HEK293 (cell line): ENCODE measurements around the gene PGA5.

ENCODE experiments used
- CTCF ChIA-PET: fragments of 350-600 bp; formaldehyde crosslinking; extraction: SDS; loops from one replicate; lab custom pipeline; 2021; ENCODE audit warnings: antibody characterized with exemption; lab: Yijun Ruan, JAX
- POLR2A ChIA-PET: fragments of 300-600 bp; formaldehyde crosslinking; extraction: SDS; loops from one replicate; lab custom pipeline; 2020; ENCODE audit warnings: antibody characterized with exemption, inconsistent platforms; lab: Yijun Ruan, JAX
- H3K27ac ChIP-seq: fragments of 200-500 bp; sonication (Bioruptor generic); 2 replicates; pipeline ENCODE4 v1.5.1; 2014; ENCODE audit warnings: low read depth, low read length, control low read depth, inconsistent platforms; ENCODE audit errors: extremely low read depth
- H3K36me3 ChIP-seq, 2 experiments: fragments of 200-500 bp in 1 of 2; sonication (Bioruptor generic) in 1 of 2; 1 replicate in 1 of 2; 2 replicates in 1 of 2; pipeline ENCODE4 v1.5.1; 2014 to 2017; ENCODE audit warnings: inconsistent platforms in 2 of 2, low read length in 2 of 2; ENCODE audit not compliant: control insufficient read depth in 2 of 2, insufficient read depth in 1 of 2
- H3K4me1 ChIP-seq: fragments of 200-500 bp; sonication (Bioruptor generic); 2 replicates; pipeline ENCODE4 v1.5.1; 2014; ENCODE audit warnings: mild to moderate bottlenecking, low read length, inconsistent platforms; ENCODE audit not compliant: control insufficient read depth, insufficient read depth
- H3K4me3 ChIP-seq: 2 replicates; pipeline ENCODE4 v1.5.1; 2011; ENCODE audit warnings: low read depth, mild to moderate bottlenecking, control low read depth, low read length, moderate library complexity
- H3K9me3 ChIP-seq: fragments of 200-500 bp; sonication (Bioruptor generic); 2 replicates; pipeline ENCODE4 v1.5.1; 2014; ENCODE audit warnings: low read depth, low read length, inconsistent platforms; ENCODE audit not compliant: control insufficient read depth, insufficient read depth
- ATF2 ChIP-seq: fragments of 450-650 bp; formaldehyde crosslinking; IDR thresholded peaks from 2 replicates; pipeline ENCODE4 v1.5.1; 2016; ENCODE audit warnings: missing biosample characterization, missing genetic modification characterization, low read depth
- ELK4 ChIP-seq: IDR thresholded peaks from 2 replicates; pipeline ENCODE4 v1.6.1; 2011; ENCODE audit warnings: mild to moderate bottlenecking, low read depth, low read length, borderline replicate concordance
- TSHZ1 ChIP-seq: fragments of 450-650 bp; formaldehyde crosslinking; IDR thresholded peaks from 2 replicates; pipeline ENCODE4 v1.5.1; 2016; ENCODE audit warnings: missing biosample characterization, missing genetic modification characterization, borderline replicate concordance
- ZNF10 ChIP-seq: fragments of 450-650 bp; formaldehyde crosslinking; IDR thresholded peaks from 2 replicates; pipeline ENCODE4 v1.5.1; 2017; ENCODE audit warnings: missing biosample characterization, missing genetic modification characterization
- ZNF138 ChIP-seq: fragments of 450-650 bp; formaldehyde crosslinking; IDR thresholded peaks from 2 replicates; pipeline ENCODE4 v1.5.1; 2016; ENCODE audit warnings: missing biosample characterization, missing genetic modification characterization, borderline replicate concordance
- ZNF280C ChIP-seq: fragments of 450-650 bp; formaldehyde crosslinking; IDR thresholded peaks from 2 replicates; pipeline ENCODE4 v1.5.1; 2016; ENCODE audit warnings: missing biosample characterization, missing genetic modification characterization
- ZNF324 ChIP-seq: fragments of 450-650 bp; formaldehyde crosslinking; IDR thresholded peaks from 2 replicates; pipeline ENCODE4 v1.5.1; 2016; ENCODE audit warnings: missing biosample characterization, missing genetic modification characterization
- ZNF350 ChIP-seq: fragments of 450-650 bp; formaldehyde crosslinking; IDR thresholded peaks from 2 replicates; pipeline ENCODE4 v1.5.0; 2017; ENCODE audit warnings: missing biosample characterization, mild to moderate bottlenecking, missing genetic modification characterization
- ZNF37A ChIP-seq: fragments of 450-650 bp; IDR thresholded peaks from 2 replicates; pipeline ENCODE4 v1.5.1; 2018; ENCODE audit warnings: missing biosample characterization, missing genetic modification characterization
- ZNF433 ChIP-seq: fragments of 450-650 bp; formaldehyde crosslinking; IDR thresholded peaks from 2 replicates; pipeline ENCODE4 v1.5.1; 2016; ENCODE audit warnings: missing biosample characterization, missing genetic modification characterization, low read depth
- ZNF664 ChIP-seq: fragments of 450-650 bp; formaldehyde crosslinking; IDR thresholded peaks from 2 replicates; pipeline ENCODE4 v1.5.1; 2016; ENCODE audit warnings: missing biosample characterization, missing genetic modification characterization
- ZNF677 ChIP-seq: fragments of 450-650 bp; IDR thresholded peaks from 2 replicates; pipeline ENCODE4 v1.5.0; 2018; ENCODE audit warnings: missing biosample characterization, mild to moderate bottlenecking, missing genetic modification characterization, moderate library complexity
- ZNF768 ChIP-seq: fragments of 450-650 bp; formaldehyde crosslinking; IDR thresholded peaks from 2 replicates; pipeline ENCODE4 v1.5.1; 2018; ENCODE audit warnings: missing biosample characterization, mild to moderate bottlenecking, missing genetic modification characterization
- ZSCAN18 ChIP-seq: fragments of 450-650 bp; formaldehyde crosslinking; IDR thresholded peaks from 2 replicates; pipeline ENCODE4 v1.5.1; 2016; ENCODE audit warnings: missing biosample characterization, missing genetic modification characterization

The PGA5 gene

GRCh38 chr11:61268588-61269250 lies 27.7 kb downstream of the PGA5 start:
- TF ChIP-seq ZNF677 (tag by site-specific recombination) (no peak), ZNF138 (tag by site-specific recombination) (no peak), ELK4 (no peak), ZNF37A (tag by site-specific recombination) (no peak), ZNF10 (tag by site-specific recombination) (no peak), ZNF664 (no peak), TSHZ1 (no peak), ZNF280C (tag by site-specific recombination) (no peak), ZNF433 (tag by site-specific recombination) (no peak), ATF2 (tag by site-specific recombination) (no peak), ZNF350 (tag by site-specific recombination) (no peak), ZSCAN18 (no peak), ZNF324 (tag by site-specific recombination) (no peak), ZNF768 (no peak)
- H3K36me3 ChIP-seq = peaks cover 0 to 10% of the 10 kb centered on the region in 2 experiments; a peak in 1 of 3 replicates
- H3K4me1 ChIP-seq = no peaks in the 10 kb centered on the region
- H3K9me3 ChIP-seq = no peaks in the 10 kb centered on the region
- POLR2A ChIA-PET = interaction anchor here (1.1 kb wide), 1 partner anchor 93 kb away, joined by 3 read pairs; the partner anchor contains the start of gene CYB561A3
- CTCF ChIA-PET = interaction anchor here (0.6 to 3.6 kb wide), 2 partner anchors 10 to 14 kb away, joined by 3 to 13 read pairs; no protein-coding TSS in a partner anchor
- no peak overlapping the region for H3K27ac ChIP-seq
- H3K4me3 ChIP-seq = no peak overlapping the region
